BLaER1 treated with 17β-estradiol and CSF1 and Interleukin-3, amounts not matched to agents 10 nM and 100 nM (cell line): Measurements from ENCODE around the gene E2F4.
A peak's percentile ranks its signal among the peaks of the same experiment; 100 is the strongest.

Experiments
- H3K27ac ChIP-seq, 11 experiments: shearing (Covaris generic); formaldehyde crosslinking; 2 replicates each; pipeline ENCODE4 v1.8.1; 2022
- H3K27me3 ChIP-seq, 11 experiments: shearing (Covaris generic); formaldehyde crosslinking; 2 replicates each; pipeline ENCODE4 v1.8.1; 2022
- H3K36me3 ChIP-seq, 11 experiments: shearing (Covaris generic); formaldehyde crosslinking; 2 replicates each; pipeline ENCODE4 v1.8.1; 2022
- H3K4me1 ChIP-seq, 10 experiments: shearing (Covaris generic); formaldehyde crosslinking; 2 replicates each; pipeline ENCODE4 v1.8.1; 2022
- H3K4me2 ChIP-seq, 11 experiments: shearing (Covaris generic); formaldehyde crosslinking; 2 replicates each; pipeline ENCODE4 v1.8.1; 2022
- H3K4me3 ChIP-seq, 10 experiments: shearing (Covaris generic); formaldehyde crosslinking; 2 replicates each; pipeline ENCODE4 v1.8.1; 2022
- H3K9ac ChIP-seq, 11 experiments: shearing (Covaris generic); formaldehyde crosslinking; 2 replicates each; pipeline ENCODE4 v1.8.1; 2022
- H3K9me3 ChIP-seq, 11 experiments: shearing (Covaris generic); formaldehyde crosslinking; replicated peaks in 1 of 11; 2 replicates each; pipeline ENCODE4 v1.8.1; 2022
- H4K20me1 ChIP-seq, 11 experiments: shearing (Covaris generic); formaldehyde crosslinking; 2 replicates each; pipeline ENCODE4 v1.8.1; 2022
- Cebpa-rat ChIP-seq, 11 experiments: shearing (Covaris generic); IDR thresholded peaks; 2 replicates each; pipeline ENCODE4 v1.8.1; 2022

Gene E2F4

GRCh38 chr16:67234180-67234597, 42.2 kb downstream of the E2F4 start:
- Histone ChIP-seq H3K4me1 (peaks cover 14 to 48% (median 31%) of the 10 kb centered on the region in 10 experiments), H3K4me3 (no peak overlapping the region), H3K27me3 (no peaks in the 10 kb centered on the region), H4K20me1 (peaks cover 0 to 51% (median 33%) of the 10 kb centered on the region in 11 experiments; a peak in 15 of 22 replicates), H3K9me3 (no peaks in the 10 kb centered on the region), H3K27ac (no peak overlapping the region), H3K4me2 (0 out of 22 replicates have a peak overlapping the region, but pooled peaks of 1 of the 11 experiments have one; percentile 83), H3K9ac (peak overlapping the region in 3 of 11 experiments; percentile 9 to 80 (median 33); a peak in 2 of 22 replicates), H3K36me3 (peaks cover 77 to 95% (median 90%) of the 10 kb centered on the region in 11 experiments)
- no peak for TF ChIP-seq Cebpa-rat (IDR thresholded peaks at IDR 0.05)

GRCh38 chr16:67235816-67236562, 44.0 kb downstream of the E2F4 start:
- peak overlapping the region; percentile 61 to 81 (median 76); a peak in 21 of 22 replicates for H3K9ac ChIP-seq
- H3K4me1 ChIP-seq: peaks cover 14 to 66% (median 47%) of the 10 kb centered on the region in 10 experiments
- H3K27me3 ChIP-seq: no peaks in the 10 kb centered on the region
- H3K36me3 ChIP-seq: peaks cover 60 to 93% (median 78%) of the 10 kb centered on the region in 11 experiments
- H3K4me3 ChIP-seq: peak overlapping the region; percentile 31 to 66 (median 54); a peak in 19 of 20 replicates
- H3K4me2 ChIP-seq: peak overlapping the region; percentile 54 to 86 (median 79)
- TF ChIP-seq Cebpa-rat (IDR thresholded peaks at IDR 0.05): no peak
- no peaks in the 10 kb centered on the region for H3K9me3 ChIP-seq
- peaks cover 0 to 46% (median 18%) of the 10 kb centered on the region in 11 experiments; a peak in 11 of 22 replicates for H4K20me1 ChIP-seq
- H3K27ac ChIP-seq: peak overlapping the region; percentile 46 to 88 (median 78); a peak in 21 of 22 replicates

DNA sequence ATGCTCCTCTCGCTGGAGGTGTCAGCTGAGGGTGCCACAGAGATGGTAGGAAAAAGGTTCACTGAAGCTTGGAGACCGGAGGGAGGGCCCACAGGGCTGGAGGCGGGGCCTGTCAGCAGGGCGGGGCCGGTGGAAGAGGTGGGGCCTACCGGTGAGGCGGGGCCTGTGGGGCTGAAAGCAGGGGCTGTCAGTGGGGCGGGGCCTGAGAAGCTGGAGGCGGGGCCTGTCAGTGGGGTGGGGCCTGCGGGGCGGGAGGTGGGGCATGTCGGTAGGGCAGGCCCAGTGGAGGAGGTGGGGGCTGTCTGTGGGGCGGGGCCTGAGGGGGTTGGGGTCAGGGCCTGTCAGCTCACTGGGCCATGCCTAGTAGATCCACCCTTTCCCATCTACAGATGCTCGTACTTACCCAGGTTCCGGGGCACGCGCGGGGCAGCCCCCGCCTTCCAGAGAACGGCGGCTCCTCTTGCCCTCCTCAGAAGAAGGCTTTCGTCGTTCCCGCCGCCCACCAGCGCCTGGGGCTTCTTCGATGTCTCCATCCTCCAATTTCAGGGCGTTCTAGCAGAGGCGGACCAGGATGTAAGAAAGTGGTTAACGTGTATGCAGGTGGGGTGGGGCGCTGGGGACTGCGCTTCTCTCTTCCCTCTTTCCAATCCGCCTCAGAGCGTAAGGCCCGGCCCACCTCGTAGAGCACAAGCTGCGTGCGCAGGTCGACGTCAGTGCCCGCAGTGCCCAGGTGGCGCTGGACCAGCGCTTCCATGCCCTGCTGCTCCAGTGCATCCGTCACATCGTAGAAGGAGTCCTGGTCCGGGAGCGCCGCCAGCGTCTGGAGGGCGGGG, 44.8 kb downstream of the E2F4 start:
- no peaks in the 10 kb centered on the region for H3K9me3 ChIP-seq
- H3K4me1 ChIP-seq: peaks cover 21 to 74% (median 55%) of the 10 kb centered on the region in 10 experiments
- H3K4me3 ChIP-seq: peak overlapping the region; percentile 31 to 66 (median 54); a peak in 19 of 20 replicates
- TF ChIP-seq Cebpa-rat (IDR thresholded peaks at IDR 0.05): no peak
- H3K27me3 ChIP-seq: no peaks in the 10 kb centered on the region
- peak overlapping the region; percentile 46 to 88 (median 78); a peak in 21 of 22 replicates for H3K27ac ChIP-seq
- peaks cover 52 to 85% (median 72%) of the 10 kb centered on the region in 11 experiments for H3K36me3 ChIP-seq
- peaks cover 0 to 38% (median 14%) of the 10 kb centered on the region in 11 experiments; a peak in 11 of 22 replicates for H4K20me1 ChIP-seq
- peak overlapping the region; percentile 61 to 81 (median 76); a peak in 21 of 22 replicates for H3K9ac ChIP-seq
- peak overlapping the region; percentile 54 to 86 (median 79) for H3K4me2 ChIP-seq

GRCh38 chr16:67237396-67238277, 45.7 kb downstream of the E2F4 start:
- H3K27me3 ChIP-seq: no peaks in the 10 kb centered on the region
- H3K9ac ChIP-seq: no peak overlapping the region; a peak in 1 of 22 replicates
- peak overlapping the region in 2 of 11 experiments; percentile 3 to 13; a peak in 2 of 22 replicates for H3K27ac ChIP-seq
- peaks cover 45 to 77% (median 64%) of the 10 kb centered on the region in 11 experiments for H3K36me3 ChIP-seq
- H3K4me1 ChIP-seq: peaks cover 29 to 83% (median 64%) of the 10 kb centered on the region in 10 experiments
- TF ChIP-seq Cebpa-rat (IDR thresholded peaks at IDR 0.05): no peak
- H3K4me2 ChIP-seq: peak overlapping the region in 2 of 11 experiments; percentile 20 to 29; a peak in 1 of 22 replicates
- no peaks in the 10 kb centered on the region for H3K9me3 ChIP-seq
- peaks cover 0 to 36% (median 13%) of the 10 kb centered on the region in 11 experiments; a peak in 11 of 22 replicates for H4K20me1 ChIP-seq
- H3K4me3 ChIP-seq: no peak overlapping the region

DNA sequence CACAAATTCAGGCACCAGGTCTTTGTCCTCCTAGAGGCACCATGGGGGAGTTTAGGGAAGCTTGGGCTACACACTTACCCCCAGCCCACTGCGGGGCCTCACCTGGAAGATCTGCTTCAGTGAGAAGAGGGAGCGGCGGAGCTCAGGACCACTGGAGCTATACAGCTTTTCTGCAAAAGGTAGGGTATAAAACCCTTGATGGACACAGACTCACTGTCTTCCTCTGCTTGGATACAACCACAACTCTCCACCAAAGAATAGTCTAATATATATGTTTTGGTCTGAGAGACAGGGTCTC, 46.3 kb downstream of the E2F4 start:
- Histone ChIP-seq H3K9me3 (no peaks in the 10 kb centered on the region), H4K20me1 (peaks cover 0 to 36% (median 13%) of the 10 kb centered on the region in 11 experiments; a peak in 11 of 22 replicates), H3K27me3 (no peaks in the 10 kb centered on the region), H3K27ac (peak overlapping the region in 2 of 11 experiments; percentile 3 to 13; a peak in 1 of 22 replicates), H3K4me1 (peaks cover 35 to 88% (median 70%) of the 10 kb centered on the region in 10 experiments), H3K4me2 (no peak overlapping the region), H3K4me3 (no peak overlapping the region), H3K9ac (no peak overlapping the region), H3K36me3 (peaks cover 44 to 71% (median 58%) of the 10 kb centered on the region in 11 experiments)
- no peak for TF ChIP-seq Cebpa-rat (IDR thresholded peaks at IDR 0.05)

DNA sequence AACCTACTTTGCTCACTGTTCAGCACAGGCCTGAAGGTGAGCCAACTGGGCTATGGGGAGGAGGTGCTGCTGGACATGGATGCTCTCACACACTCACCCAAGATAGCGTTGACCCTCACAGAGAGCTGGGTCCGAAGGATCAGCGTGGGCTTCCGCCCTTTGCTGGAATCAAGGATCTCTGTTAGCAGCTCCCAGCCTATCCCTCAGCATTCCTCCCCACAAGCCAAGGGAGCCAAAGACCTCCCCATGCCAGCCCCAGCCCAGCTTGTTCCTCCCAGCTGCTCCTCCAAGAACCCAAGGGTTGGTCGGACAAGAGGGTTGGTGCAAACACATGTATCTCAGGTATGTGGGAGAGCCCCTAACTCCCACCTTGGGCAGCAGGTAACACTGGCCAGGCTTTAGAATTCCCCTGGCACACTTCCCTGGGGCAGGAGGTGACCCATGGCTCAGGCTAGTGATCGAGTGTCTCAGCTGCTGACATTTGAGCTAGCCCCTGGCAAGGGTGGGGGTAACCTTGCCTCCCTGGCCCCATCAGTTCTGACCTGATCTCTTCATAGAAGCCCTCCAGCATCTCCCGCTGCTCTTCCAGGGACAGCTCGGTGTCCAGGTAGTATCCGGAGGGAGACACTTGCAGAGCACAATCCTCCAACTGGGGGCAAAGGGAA, 47.0 kb downstream of the E2F4 start:
- Histone ChIP-seq H3K9ac (no peak overlapping the region), H3K27me3 (no peaks in the 10 kb centered on the region), H3K27ac (peak overlapping the region in 4 of 11 experiments; percentile 11 to 85 (median 26); a peak in 3 of 22 replicates), H3K4me2 (peak overlapping the region in 3 of 11 experiments; percentile 86 to 99 (median 97); a peak in 6 of 22 replicates), H3K4me3 (no peak overlapping the region), H3K9me3 (no peaks in the 10 kb centered on the region), H3K4me1 (peaks cover 42 to 96% (median 77%) of the 10 kb centered on the region in 10 experiments), H3K36me3 (peaks cover 38 to 65% (median 53%) of the 10 kb centered on the region in 11 experiments), H4K20me1 (peaks cover 0 to 42% (median 13%) of the 10 kb centered on the region in 11 experiments; a peak in 13 of 22 replicates)
- TF ChIP-seq Cebpa-rat (IDR thresholded peaks at IDR 0.05): no peak

GRCh38 chr16:67240506-67240905, 48.6 kb downstream of the E2F4 start:
- H3K9me3 ChIP-seq: no peaks in the 10 kb centered on the region
- TF ChIP-seq Cebpa-rat (IDR thresholded peaks at IDR 0.05): no peak
- H4K20me1 ChIP-seq: peaks cover 0 to 53% (median 20%) of the 10 kb centered on the region in 11 experiments; a peak in 16 of 22 replicates
- peaks cover 49 to 96% (median 76%) of the 10 kb centered on the region in 10 experiments for H3K4me1 ChIP-seq
- peak overlapping the region in 9 of 11 experiments; percentile 32 to 85 (median 51); a peak in 14 of 22 replicates for H3K27ac ChIP-seq
- peak overlapping the region in 4 of 11 experiments; percentile 30 to 51 (median 38); a peak in 6 of 22 replicates for H3K9ac ChIP-seq
- peaks cover 24 to 50% (median 39%) of the 10 kb centered on the region in 11 experiments for H3K36me3 ChIP-seq
- H3K4me2 ChIP-seq: peak overlapping the region in 7 of 11 experiments; percentile 6 to 99 (median 86); a peak in 11 of 22 replicates
- H3K27me3 ChIP-seq: no peaks in the 10 kb centered on the region
- no peak overlapping the region for H3K4me3 ChIP-seq
